Motor neuron (in vitro differentiated cells): ENCODE results near the gene ECM1. TPM values are rescaled to one million over a fixed set of nuclear protein-coding genes. Genes with fewer than 3 reads are reported as not detected.

Experiments used
- ATAC-seq, 8 experiments: fragments of 200-7000 bp; cut with Tn5 transposase; replicated peaks in 6 of 8; 2 replicates each; pipeline ENCODE4 v1.8.0; 2021; ENCODE audit warnings: mild to moderate bottlenecking in 8 of 8, moderate library complexity in 8 of 8
- H3K27ac ChIP-seq, 2 donors: fragments of 250-450 bp; sonication (Bioruptor Pico); 2 replicates each; pipeline ENCODE4 v1.9.0; 2021; ENCODE audit warnings: antibody characterized with exemption in 2 of 2, mild to moderate bottlenecking in 2 of 2, moderate library complexity in 1 of 2
- H3K4me1 ChIP-seq, 2 donors: fragments of 250-450 bp; sonication (Bioruptor Pico); replicated peaks in 1 of 2; 2 replicates each; pipeline ENCODE4 v1.6.1; 2021; ENCODE audit warnings: antibody characterized with exemption in 2 of 2, mild to moderate bottlenecking in 2 of 2, moderate library complexity in 1 of 2
- H3K4me3 ChIP-seq, 5 donors: fragments of 250-450 bp; sonication (Bioruptor Pico); 2 replicates each; pipeline ENCODE4 v1.9.0; 2021; ENCODE audit warnings: antibody characterized with exemption in 5 of 5, mild to moderate bottlenecking in 5 of 5, moderate library complexity in 4 of 5
- WGBS, 10 experiments: fragments of 450-650 bp; shearing (Covaris generic); methylation state at CpG; one replicate each; pipeline ENCODE4 v1.0.0; 2022; 5-methylcytosine and 5-hydroxymethylcytosine counted together
- in situ Hi-C, 9 experiments: fragments of 400-800 bp; cut with MboI; loops; one replicate each; pipeline ENCODE4 v1.15.0; 2021; ENCODE audit warnings: low sequenced_read_pairs in 9 of 9, low pct_unique_long_range_greater_than_20kb in 2 of 9; ENCODE audit not compliant: unreplicated experiment in 9 of 9
- total RNA-seq, 8 experiments: library from RNA; unstranded; fragments of 300-600 nt; gene quantifications; 2 replicates each; pipeline versions ENCODE4 v1.2.3 to v1.2.4, GENCODE V29; 2022

Gene ECM1
- total RNA-seq, result 10 to 100 TPM in 3 of 8 experiments, 1 to 10 TPM in 5; 1.4 to 73.4 (median 3.5) TPM

DNA sequence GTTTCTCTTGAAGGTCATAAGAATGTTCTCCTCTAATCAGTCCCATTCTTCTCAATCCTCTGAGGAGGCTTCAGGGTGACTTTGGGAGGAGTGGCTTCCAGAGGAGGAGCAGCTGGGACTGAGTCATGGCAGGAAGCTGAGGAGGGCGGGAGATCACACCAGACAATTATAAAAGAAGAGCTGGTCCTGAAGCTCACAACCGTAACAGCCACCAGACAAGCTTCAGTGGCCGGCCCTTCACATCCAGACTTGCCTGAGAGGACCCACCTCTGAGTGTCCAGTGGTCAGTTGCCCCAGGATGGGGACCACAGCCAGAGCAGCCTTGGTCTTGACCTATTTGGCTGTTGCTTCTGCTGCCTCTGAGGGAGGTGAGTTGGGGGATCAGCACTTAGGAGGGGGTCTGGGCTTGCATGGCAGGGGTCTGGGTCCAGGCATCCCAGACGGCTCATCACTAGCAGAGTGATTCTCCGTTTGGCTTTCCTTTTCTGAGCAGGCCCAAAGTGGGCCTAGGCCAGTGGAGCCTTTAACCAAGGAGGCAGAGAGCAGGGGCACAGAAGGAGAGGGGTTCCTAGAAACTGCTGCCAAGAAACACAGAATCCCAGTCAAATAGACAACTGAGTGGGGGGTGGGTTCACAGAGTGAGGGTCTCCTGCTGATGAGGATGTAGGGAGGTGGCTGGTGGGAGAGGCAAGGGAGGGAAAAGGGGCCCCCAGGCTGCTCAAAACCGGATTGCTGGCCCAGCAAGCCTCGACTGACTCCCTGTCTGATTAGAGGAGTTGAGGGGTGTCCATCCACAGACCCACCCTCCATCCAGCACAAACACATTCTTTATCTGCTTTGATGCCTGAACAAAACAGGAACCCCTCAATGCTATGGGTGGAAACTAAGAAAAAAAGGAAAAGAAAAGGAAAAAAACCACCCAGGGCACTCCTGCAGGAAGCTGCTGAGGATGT lies at the start of gene ECM1:
Gene ECM1 (plus strand): TSS at position 198 of the 953 bp plus-strand sequence. CDS start 101 bp downstream, at position 299.
- in situ Hi-C loops, result no loop called here
- peak within 1 kb of the TSS; percentile 26 to 81 for H3K27ac ChIP-seq
- H3K4me3 ChIP-seq, result no peak within 1 kb of the TSS
- 0 to 60% (median 28%) methylated on average over 1 to 6 of the region's 7 CpGs; no CpG with 5 or more reads in 3 of the 10 experiments for WGBS, 10 experiments
- H3K4me1 ChIP-seq, result peaks cover 17 to 19% of the 10 kb centered on the region in 2 donors
- peak; percentile 80 to 95 (median 86) for ATAC-seq

GRCh38 chr1:150464422-150464826 lies 43.5 kb upstream of the ECM1 start:
- ATAC-seq, result peak in 4 of 8 experiments; percentile 9 to 52 (median 38)
- no peak overlapping the region for H3K27ac ChIP-seq
- in situ Hi-C loops, result loop anchor here in 1 of 9 experiments (25.0 kb wide), 1 partner anchor 98 kb away; no protein-coding TSS in a partner anchor
- no peaks in the 10 kb centered on the region for H3K4me1 ChIP-seq
- H3K4me3 ChIP-seq, result no peak overlapping the region
- WGBS, 10 experiments, result 28 to 83% (median 58%) methylated on average over 1 to 4 of the region's 4 CpGs; no CpG with 5 or more reads in 2 of the 10 experiments

DNA sequence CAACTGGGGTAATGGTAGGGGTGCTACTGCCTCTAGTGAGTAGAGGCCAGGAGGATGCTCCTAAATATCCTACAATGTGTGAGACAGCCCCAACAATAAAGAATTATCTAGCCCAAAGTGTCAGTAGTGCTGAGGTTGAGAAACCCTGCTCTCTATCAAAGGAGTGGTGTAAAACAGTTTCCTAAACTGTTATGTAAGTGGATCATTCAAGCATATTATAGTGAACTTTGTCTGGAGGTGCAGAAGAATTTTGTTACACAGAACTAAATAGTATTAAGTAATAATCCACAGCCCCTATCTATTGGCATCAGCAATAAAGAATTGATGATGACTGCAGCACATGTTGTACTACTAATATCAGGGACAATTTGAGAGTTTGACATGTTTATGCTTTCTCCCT lies 40.9 kb upstream of the ECM1 start:
- no peak for ATAC-seq
- in situ Hi-C loops, result loop anchor here in 1 of 9 experiments (25.0 kb wide), 1 partner anchor 95 kb away; no protein-coding TSS in a partner anchor
- no peaks in the 10 kb centered on the region for H3K4me1 ChIP-seq
- H3K4me3 ChIP-seq, result no peak overlapping the region
- H3K27ac ChIP-seq, result no peak overlapping the region

DNA sequence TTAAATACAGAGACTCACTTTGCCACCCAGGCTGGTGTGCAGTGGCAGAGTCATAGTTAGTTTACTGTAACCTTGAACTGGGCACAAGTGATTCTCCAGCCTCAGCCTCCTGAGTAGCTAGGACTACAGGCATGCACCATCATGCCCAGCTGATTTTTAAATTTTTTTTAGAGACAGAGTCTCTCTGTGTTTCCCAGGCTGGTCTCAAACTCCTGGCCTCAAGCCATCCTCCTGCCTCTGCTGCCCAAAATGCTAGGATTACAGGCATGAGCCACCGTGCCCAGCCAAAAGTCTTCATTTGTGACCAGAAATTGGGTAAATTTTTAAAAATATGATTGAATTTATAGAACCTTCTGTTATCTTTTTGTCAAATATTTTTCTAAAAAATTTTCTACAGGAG lies 38.6 kb upstream of the ECM1 start:
- no peak for ATAC-seq
- Histone ChIP-seq H3K4me3 (no peak overlapping the region), H3K4me1 (no peaks in the 10 kb centered on the region), H3K27ac (no peak overlapping the region)
- in situ Hi-C loops, result loop anchor here in 1 of 9 experiments (25.0 kb wide), 1 partner anchor 93 kb away; no protein-coding TSS in a partner anchor
- 33 to 100% (median 100%) methylated on average over 1 of the region's 1 CpG; no CpG with 5 or more reads in 2 of the 10 experiments for WGBS, 10 experiments

GRCh38 chr1:150472601-150473200 lies 35.2 kb upstream of the ECM1 start:
- peak in 2 of 8 experiments; percentile 14 to 21 for ATAC-seq
- Histone ChIP-seq H3K4me1 (no peaks in the 10 kb centered on the region), H3K27ac (no peak overlapping the region), H3K4me3 (no peak overlapping the region)
- WGBS, 10 experiments, result 67 to 100% (median 96%) methylated on average over 1 to 2 of the region's 10 CpGs; no CpG with 5 or more reads in 4 of the 10 experiments
- in situ Hi-C loops, result loop anchor here in 1 of 9 experiments (25.0 kb wide), 1 partner anchor 90 kb away; no protein-coding TSS in a partner anchor

DNA sequence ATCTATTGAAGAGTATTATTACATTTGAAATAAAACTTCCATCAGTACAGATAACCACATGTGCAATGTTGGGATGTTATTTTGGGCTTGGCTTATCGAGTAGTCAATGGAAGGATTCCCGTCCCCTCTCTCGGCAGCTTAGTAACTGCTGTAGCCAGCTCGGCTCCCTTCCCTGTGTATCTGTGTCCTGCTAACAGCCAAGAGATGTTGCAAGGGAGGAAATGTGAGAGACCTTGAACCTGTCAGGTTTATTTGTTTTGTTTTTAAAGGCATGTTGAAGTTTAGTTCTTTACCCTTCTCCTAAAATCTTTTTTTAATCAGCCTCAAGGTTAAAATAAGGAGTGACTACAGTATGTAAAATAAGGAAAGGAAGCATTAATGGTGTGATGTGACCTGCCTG lies 34.2 kb upstream of the ECM1 start:
- in situ Hi-C loops, result loop anchor here in 1 of 9 experiments (25.0 kb wide), 1 partner anchor 89 kb away; no protein-coding TSS in a partner anchor
- ATAC-seq, result no peak
- Histone ChIP-seq H3K4me3 (no peak overlapping the region), H3K27ac (no peak overlapping the region), H3K4me1 (no peaks in the 10 kb centered on the region)
- WGBS, 10 experiments, result 77 to 100% (median 90%) methylated on average over 3 to 4 of the region's 4 CpGs; no CpG with 5 or more reads in 2 of the 10 experiments

GRCh38 chr1:150474869-150475268 lies 33.0 kb upstream of the ECM1 start:
- WGBS, 10 experiments, result 46 to 94% (median 65%) methylated on average over 2 to 4 of the region's 4 CpGs; no CpG with 5 or more reads in 2 of the 10 experiments
- Histone ChIP-seq H3K4me1 (no peaks in the 10 kb centered on the region), H3K4me3 (no peak overlapping the region), H3K27ac (no peak overlapping the region)
- in situ Hi-C loops, result loop anchor here in 1 of 9 experiments (25.0 kb wide), 1 partner anchor 87 kb away; no protein-coding TSS in a partner anchor
- no peak for ATAC-seq

DNA sequence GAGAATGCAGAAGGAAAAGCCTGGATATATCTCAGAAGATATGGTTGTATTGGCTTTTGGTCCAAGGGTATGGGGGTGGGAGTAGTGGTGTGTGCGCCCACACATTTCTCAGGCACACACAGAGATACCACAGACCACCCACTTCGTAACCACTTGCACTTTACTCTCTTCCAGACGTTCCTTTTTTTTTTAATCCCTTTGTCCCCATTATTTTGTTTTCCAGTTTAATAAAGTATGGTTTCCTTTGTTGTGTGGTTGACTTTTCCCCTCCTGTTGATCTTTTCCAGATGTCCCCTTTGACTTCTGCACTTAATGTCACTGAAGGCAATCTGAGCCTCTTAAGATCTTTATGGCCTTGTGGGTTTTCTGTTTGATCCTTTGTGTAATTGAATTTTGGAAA lies 31.2 kb upstream of the ECM1 start:
- no peaks in the 10 kb centered on the region for H3K4me1 ChIP-seq
- no peak for ATAC-seq
- in situ Hi-C loops, result no loop called here
- no peak overlapping the region for H3K27ac ChIP-seq
- 10 to 61% (median 39%) methylated on average over 1 to 3 of the region's 3 CpGs for WGBS, 10 experiments
- no peak overlapping the region for H3K4me3 ChIP-seq

DNA sequence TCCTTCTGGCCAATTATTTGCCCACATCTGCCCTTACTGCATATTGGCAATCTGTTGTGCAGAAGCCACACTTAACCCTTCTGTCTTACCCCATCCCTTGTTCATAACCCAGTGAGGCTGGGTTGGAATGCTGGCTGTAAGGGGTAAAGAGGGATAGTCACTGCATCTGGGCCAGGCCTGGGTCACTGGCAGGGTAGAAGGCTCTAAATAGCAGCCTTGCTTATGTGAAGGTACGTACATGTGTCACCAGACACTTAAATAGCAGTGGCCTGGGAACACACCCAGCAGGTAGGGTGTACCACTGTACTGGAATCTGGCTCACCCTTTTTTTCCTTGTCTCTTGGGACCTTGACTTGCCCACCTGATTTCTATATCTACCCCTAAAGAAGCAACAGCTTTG lies 30.6 kb upstream of the ECM1 start:
- Histone ChIP-seq H3K27ac (no peak overlapping the region), H3K4me1 (no peaks in the 10 kb centered on the region), H3K4me3 (no peak overlapping the region)
- ATAC-seq, result peak in 3 of 8 experiments; percentile 9 to 35 (median 29)
- in situ Hi-C loops, result no loop called here
- 82 to 100% (median 100%) methylated on average over 1 of the region's 1 CpG; no CpG with 5 or more reads in 6 of the 10 experiments for WGBS, 10 experiments

DNA sequence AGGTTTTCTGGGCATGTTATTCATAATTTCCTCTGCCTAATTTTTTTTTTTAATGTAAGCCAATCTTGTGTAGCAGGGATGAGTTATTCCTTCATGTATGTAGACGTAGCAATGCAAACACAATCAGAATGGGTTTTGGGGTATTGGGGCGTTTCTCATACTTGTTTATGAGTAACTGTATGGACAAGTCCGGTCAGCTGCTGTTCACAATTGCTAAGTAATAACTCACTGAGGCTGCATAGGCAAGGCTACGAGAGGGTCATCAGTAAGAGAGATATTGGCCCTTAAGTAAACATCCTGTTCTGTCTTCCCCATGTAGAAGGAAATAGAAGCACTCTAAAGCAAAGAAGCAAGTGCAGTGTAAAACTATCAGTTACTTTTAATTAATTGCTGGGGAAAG lies 30.2 kb upstream of the ECM1 start:
- no peak overlapping the region for H3K27ac ChIP-seq
- no peaks in the 10 kb centered on the region for H3K4me1 ChIP-seq
- in situ Hi-C loops, result no loop called here
- peak in 3 of 8 experiments; percentile 11 to 80 (median 41) for ATAC-seq
- WGBS, 10 experiments, result 17 to 89% (median 75%) methylated on average over 1 to 4 of the region's 4 CpGs
- no peak overlapping the region for H3K4me3 ChIP-seq

GRCh38 chr1:150479370-150479769 lies 28.5 kb upstream of the ECM1 start:
- no peak overlapping the region for H3K4me3 ChIP-seq
- 31 to 80% (median 63%) methylated on average over 1 to 4 of the region's 4 CpGs; no CpG with 5 or more reads in 1 of the 10 experiments for WGBS, 10 experiments
- in situ Hi-C loops, result no loop called here
- no peaks in the 10 kb centered on the region for H3K4me1 ChIP-seq
- H3K27ac ChIP-seq, result no peak overlapping the region
- no peak for ATAC-seq

DNA sequence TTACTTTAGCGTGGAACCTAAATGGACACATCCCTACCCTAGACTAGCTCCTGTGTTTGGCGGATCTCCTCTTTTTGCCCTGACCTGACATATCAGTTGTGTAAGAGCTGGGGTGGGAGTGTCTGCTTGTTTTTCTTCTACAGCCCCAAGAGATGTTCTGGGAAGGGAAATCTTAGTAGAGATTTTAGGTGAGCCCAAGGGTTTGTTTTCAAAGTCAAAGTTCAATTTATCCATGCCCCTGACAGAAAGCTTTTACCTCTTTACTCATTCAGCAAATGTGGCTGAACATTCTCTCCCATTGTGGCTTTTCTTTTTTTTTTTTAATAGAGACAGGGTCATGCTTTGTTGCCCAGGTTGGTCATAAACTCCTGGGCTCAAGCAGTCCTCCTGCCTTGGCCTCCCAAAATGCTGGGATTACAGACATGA lies 28.0 kb upstream of the ECM1 start:
- no peak for ATAC-seq
- WGBS, 10 experiments, result 71 to 100% (median 80%) methylated on average over 1 to 2 of the region's 2 CpGs; no CpG with 5 or more reads in 1 of the 10 experiments
- H3K4me1 ChIP-seq, result no peaks in the 10 kb centered on the region
- no peak overlapping the region for H3K27ac ChIP-seq
- in situ Hi-C loops, result no loop called here
- no peak overlapping the region for H3K4me3 ChIP-seq

- Histone ChIP-seq H3K4me3 (no peak overlapping the region), H3K27ac (no peak overlapping the region), H3K4me1 (peaks cover 5 to 6% of the 10 kb centered on the region in 2 donors)
- in situ Hi-C loops, result no loop called here
- no peak for ATAC-seq
- 21 to 100% (median 88%) methylated on average over 2 to 4 of the region's 5 CpGs; no CpG with 5 or more reads in 1 of the 10 experiments for WGBS, 10 experiments
Measured at GRCh38 chr1:150484431-150484830, 23.5 kb upstream of the ECM1 start.
